ENCODE data around the gene JAKMIP1.
"Not testable (repeated sequence)": the region's sequence is repeated elsewhere in the genome, so short reads cannot be mapped to it uniquely, and the experiment has no call there.

Gene JAKMIP1

GRCh38 chr4:5995901-5996623, 204.3 kb downstream of the JAKMIP1 start:
- TF ChIP-seq CTCF (conservative IDR thresholded peaks at IDR 0.05; ENCODE audit: low read depth) = no peak
- ChIA-PET CTCF (no interaction called here), POLR2A (ENCODE audit: low non-redundant PET) (no interaction called here)
- no peak overlapping the region for H3K27ac ChIP-seq
- no peak for DNase-seq (ENCODE audit: low spot score)

GRCh38 chr4:5993876-5994811, 206.2 kb downstream of the JAKMIP1 start:
- CTCF ChIA-PET = no interaction called here
- DNase-seq (ENCODE audit: low spot score) = no peak

GRCh38 chr4:5993346-5993745, 207.0 kb downstream of the JAKMIP1 start:
- DNase-seq (ENCODE audit: low spot score); H3K27ac ChIP-seq; CTCF ChIA-PET; POLR2A ChIA-PET (ENCODE audit: low non-redundant PET): not testable (repeated sequence)

More at GRCh38 chr4:5993876-5994811, 206.2 kb downstream of the JAKMIP1 start:
- POLR2A ChIA-PET (ENCODE audit: low non-redundant PET) = no interaction called here
- no peak overlapping the region for H3K27ac ChIP-seq
- TF ChIP-seq CTCF (conservative IDR thresholded peaks at IDR 0.05; ENCODE audit: low read depth) = no peak

- ChIA-PET CTCF (no interaction called here), POLR2A (ENCODE audit: low non-redundant PET) (no interaction called here)
- no peak for TF ChIP-seq CTCF (conservative IDR thresholded peaks at IDR 0.05; ENCODE audit: low read depth)
- no peak for DNase-seq (ENCODE audit: low spot score)
- no peak overlapping the region for H3K27ac ChIP-seq
Observed at GRCh38 chr4:5992828-5993321, 207.5 kb downstream of the JAKMIP1 start.

GRCh38 chr4:5992171-5992827, 208.1 kb downstream of the JAKMIP1 start:
- POLR2A ChIA-PET (ENCODE audit: low non-redundant PET) = no interaction called here
- no peak for DNase-seq (ENCODE audit: low spot score)
- TF ChIP-seq CTCF (conservative IDR thresholded peaks at IDR 0.05; ENCODE audit: low read depth) = no peak
- CTCF ChIA-PET = no interaction called here
- no peak overlapping the region for H3K27ac ChIP-seq

GRCh38 chr4:5991405-5991804, 208.9 kb downstream of the JAKMIP1 start:
- no peak for TF ChIP-seq CTCF (conservative IDR thresholded peaks at IDR 0.05; ENCODE audit: low read depth)
- POLR2A ChIA-PET (ENCODE audit: low non-redundant PET) = no interaction called here
- DNase-seq (ENCODE audit: low spot score) = no peak
- no peak overlapping the region for H3K27ac ChIP-seq
- CTCF ChIA-PET = interaction anchor here (0.7 kb wide), 1 partner anchor 104 kb away, joined by 3 read pairs; no protein-coding TSS in a partner anchor

Data from RWPE1 (cell line).